Skeletal muscle tissue (tissue), 4 donors: ENCODE measurements around the gene NAV3. TPM values are rescaled to one million over a fixed set of nuclear protein-coding genes. Genes with fewer than 3 reads are reported as not detected.

Experiments
- H3K27ac ChIP-seq: one replicate; pipeline ENCODE4 v1.7.0; 2013; ENCODE audit warnings: mild to moderate bottlenecking, low read depth, low read length, inconsistent platforms
- H3K27me3 ChIP-seq, 3 donors: one replicate each; pipeline ENCODE4 v1.7.0; 2013; ENCODE audit warnings: low read length in 3 of 3; ENCODE audit not compliant: control insufficient read depth in 3 of 3, insufficient read depth in 3 of 3
- H3K36me3 ChIP-seq, 3 donors: one replicate each; pipeline ENCODE4 v1.7.0; 2013; ENCODE audit warnings: low read length in 3 of 3; ENCODE audit not compliant: control insufficient read depth in 3 of 3, insufficient read depth in 3 of 3
- H3K4me1 ChIP-seq, 3 donors: one replicate each; pipeline ENCODE4 v1.7.0; 2013; ENCODE audit warnings: low read length in 3 of 3, mild to moderate bottlenecking in 3 of 3; ENCODE audit not compliant: control insufficient read depth in 3 of 3, insufficient read depth in 3 of 3
- H3K4me3 ChIP-seq, 3 donors: one replicate each; pipeline ENCODE4 v1.7.0; 2013; ENCODE audit warnings: low read length in 3 of 3
- H3K9ac ChIP-seq, 3 donors: one replicate each; pipeline ENCODE4 v1.7.0; 2013; ENCODE audit warnings: low read length in 3 of 3, mild to moderate bottlenecking in 3 of 3, moderate library complexity in 2 of 3, low read depth in 1 of 3
- H3K9me3 ChIP-seq, 3 donors: one replicate each; pipeline ENCODE4 v1.7.0; 2013; ENCODE audit warnings: low read length in 3 of 3; ENCODE audit not compliant: control insufficient read depth in 3 of 3
- total RNA-seq: library from RNA; depleted of rRNA; stranded (reverse); fragments of >200 nt; gene quantifications from one replicate; pipeline ENCODE4 v1.2.3, GENCODE V29; 2014
- donor health status: Osteomylitis.

The NAV3 gene
- total RNA-seq, 1 donor from 2014 or later: 32.9 TPM

DNA sequence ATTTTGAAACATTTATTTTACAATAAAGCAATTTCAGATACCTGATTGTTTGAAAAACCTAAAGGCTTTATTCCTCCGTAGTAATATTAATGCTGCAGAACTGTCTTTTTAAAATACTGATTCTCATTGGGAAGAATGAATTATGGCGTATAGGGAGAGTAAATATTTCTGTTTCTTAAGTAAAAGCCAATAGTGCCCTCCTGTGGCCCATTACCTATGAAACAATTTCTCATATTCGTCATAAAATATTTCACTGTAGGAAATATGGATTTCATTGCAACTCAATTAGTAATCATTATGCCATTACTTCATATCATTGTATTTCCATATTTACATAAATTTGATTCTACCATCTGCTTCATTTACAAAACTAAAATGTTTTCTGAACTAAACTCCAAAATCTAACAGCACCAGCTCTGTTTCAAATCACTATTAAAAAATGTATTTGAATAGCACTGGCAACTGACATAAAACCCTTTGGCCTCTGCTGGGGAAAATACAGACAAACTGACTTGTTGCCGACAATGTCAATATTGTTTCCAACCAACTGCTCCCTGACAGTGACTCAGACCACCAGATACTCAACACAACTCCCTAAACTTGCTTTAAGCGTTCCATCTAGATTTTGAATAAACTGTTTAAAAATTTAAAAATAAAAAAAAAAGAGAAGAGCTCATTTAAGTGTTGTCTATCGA, 290.3 kb downstream of the NAV3 start:
- no peaks in the 10 kb centered on the region for H3K4me1 ChIP-seq
- no peak overlapping the region for H3K9ac ChIP-seq
- no peak overlapping the region for H3K4me3 ChIP-seq
- no peaks in the 10 kb centered on the region for H3K27me3 ChIP-seq
- H3K9me3 ChIP-seq: no peaks in the 10 kb centered on the region
- no peaks in the 10 kb centered on the region for H3K36me3 ChIP-seq
- no peak overlapping the region for H3K27ac ChIP-seq

- no peak overlapping the region for H3K9ac ChIP-seq
- no peaks in the 10 kb centered on the region for H3K4me1 ChIP-seq
- no peak overlapping the region for H3K27ac ChIP-seq
- no peak overlapping the region for H3K4me3 ChIP-seq
- no peaks in the 10 kb centered on the region for H3K36me3 ChIP-seq
- H3K27me3 ChIP-seq: no peaks in the 10 kb centered on the region
- no peaks in the 10 kb centered on the region for H3K9me3 ChIP-seq
Measured at GRCh38 chr12:78121969-78122610, 291.4 kb downstream of the NAV3 start.

- Histone ChIP-seq H3K9ac (no peak overlapping the region), H3K27me3 (no peaks in the 10 kb centered on the region), H3K9me3 (no peaks in the 10 kb centered on the region), H3K4me3 (no peak overlapping the region), H3K36me3 (no peaks in the 10 kb centered on the region), H3K27ac (no peak overlapping the region), H3K4me1 (no peaks in the 10 kb centered on the region)
Measured at GRCh38 chr12:78128211-78128610, 297.5 kb downstream of the NAV3 start.

DNA sequence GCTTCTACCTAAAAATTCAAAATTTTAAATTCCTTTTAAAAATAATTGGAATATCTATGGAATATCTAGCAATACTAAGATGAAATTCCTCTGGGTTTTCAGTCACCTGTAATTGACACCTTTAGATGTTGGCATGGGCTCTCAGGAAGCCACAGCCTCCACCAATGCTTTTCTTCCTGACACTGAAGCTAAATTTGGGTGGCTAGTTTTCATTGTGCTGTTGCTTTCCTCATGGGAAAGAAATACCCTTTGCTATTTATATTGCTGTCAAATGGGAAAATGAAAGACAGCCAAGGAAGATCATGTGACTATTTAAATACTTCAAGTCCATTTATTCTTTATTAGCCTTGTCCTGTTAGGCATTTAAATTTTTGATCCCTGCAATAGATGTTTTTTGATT, 313.0 kb downstream of the NAV3 start:
- Histone ChIP-seq H3K4me1 (no peaks in the 10 kb centered on the region), H3K27me3 (no peaks in the 10 kb centered on the region), H3K4me3 (no peak overlapping the region), H3K27ac (no peak overlapping the region), H3K36me3 (no peaks in the 10 kb centered on the region), H3K9ac (no peak overlapping the region), H3K9me3 (no peaks in the 10 kb centered on the region)

GRCh38 chr12:78145398-78145797, 314.7 kb downstream of the NAV3 start:
- H3K27me3 ChIP-seq: no peaks in the 10 kb centered on the region
- no peaks in the 10 kb centered on the region for H3K36me3 ChIP-seq
- H3K9me3 ChIP-seq: no peaks in the 10 kb centered on the region
- no peak overlapping the region for H3K9ac ChIP-seq
- H3K4me3 ChIP-seq: no peak overlapping the region
- no peak overlapping the region for H3K27ac ChIP-seq
- H3K4me1 ChIP-seq: no peaks in the 10 kb centered on the region

DNA sequence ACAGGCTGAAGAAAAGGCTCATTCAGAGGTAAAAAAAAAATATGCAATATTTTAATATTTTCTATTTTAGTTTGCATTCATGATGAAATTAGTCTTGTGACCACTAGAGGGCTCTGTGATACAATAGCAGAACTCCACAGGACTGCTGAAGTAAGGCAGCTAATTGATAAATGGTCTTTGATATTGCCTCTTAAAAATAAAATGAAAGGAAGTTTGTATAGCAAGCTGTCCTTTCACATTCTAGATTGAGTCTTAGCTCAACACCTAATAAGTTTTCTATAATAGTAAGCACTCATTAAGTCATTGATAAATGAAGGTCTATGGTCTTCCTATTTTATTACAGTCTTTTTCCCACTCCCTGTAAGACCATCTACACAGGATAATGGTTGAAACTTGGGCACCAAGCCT, 315.7 kb downstream of the NAV3 start:
- Histone ChIP-seq H3K4me3 (no peak overlapping the region), H3K9ac (no peak overlapping the region), H3K4me1 (no peaks in the 10 kb centered on the region), H3K9me3 (no peaks in the 10 kb centered on the region), H3K27ac (no peak overlapping the region), H3K27me3 (no peaks in the 10 kb centered on the region), H3K36me3 (no peaks in the 10 kb centered on the region)

DNA sequence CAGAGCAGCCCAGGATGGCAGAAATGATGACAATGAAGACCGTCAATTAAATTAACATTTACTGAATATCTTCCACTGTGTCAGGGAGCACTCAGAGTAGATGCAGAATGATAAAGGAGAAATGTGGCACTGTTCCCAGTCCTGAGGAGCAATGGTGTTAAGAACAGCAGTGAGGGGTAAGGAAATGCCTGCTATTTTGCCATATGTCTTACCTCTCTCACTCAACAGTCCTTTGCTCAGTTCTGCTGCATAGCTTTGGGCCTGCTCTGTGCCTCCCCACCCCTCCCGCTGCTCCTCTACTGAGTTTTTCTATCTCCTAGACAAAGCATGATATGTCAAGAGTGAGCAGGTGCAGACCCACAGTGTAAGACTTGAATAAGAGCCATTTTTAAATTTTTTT, 318.8 kb downstream of the NAV3 start:
- H3K36me3 ChIP-seq: no peaks in the 10 kb centered on the region
- no peak overlapping the region for H3K9ac ChIP-seq
- no peaks in the 10 kb centered on the region for H3K9me3 ChIP-seq
- no peaks in the 10 kb centered on the region for H3K27me3 ChIP-seq
- no peaks in the 10 kb centered on the region for H3K4me1 ChIP-seq
- H3K4me3 ChIP-seq: no peak overlapping the region
- H3K27ac ChIP-seq: no peak overlapping the region

GRCh38 chr12:78155546-78155945, 324.9 kb downstream of the NAV3 start:
- no peaks in the 10 kb centered on the region for H3K27me3 ChIP-seq
- no peak overlapping the region for H3K4me3 ChIP-seq
- no peak overlapping the region for H3K9ac ChIP-seq
- H3K4me1 ChIP-seq: no peaks in the 10 kb centered on the region
- H3K9me3 ChIP-seq: no peaks in the 10 kb centered on the region
- H3K27ac ChIP-seq: no peak overlapping the region
- no peaks in the 10 kb centered on the region for H3K36me3 ChIP-seq

DNA sequence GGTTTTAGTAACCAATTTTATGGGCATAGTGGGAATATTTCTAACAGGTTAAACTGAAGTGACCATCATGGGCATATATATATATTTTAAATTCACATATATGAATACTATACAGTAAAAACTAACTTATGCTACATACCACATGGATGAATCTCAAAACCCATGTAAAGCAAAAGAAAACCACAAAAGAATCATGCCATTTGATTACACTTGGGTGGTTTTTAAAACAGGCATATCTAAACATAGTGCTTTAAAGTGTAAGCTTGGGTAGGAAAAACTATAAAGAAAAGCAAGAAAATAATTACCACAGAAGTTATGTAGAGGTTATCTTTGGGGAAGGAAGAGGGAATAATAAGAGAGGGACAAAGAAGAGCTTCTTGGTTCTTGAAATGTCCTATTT, 326.1 kb downstream of the NAV3 start:
- Histone ChIP-seq H3K4me3 (no peak overlapping the region), H3K9me3 (no peaks in the 10 kb centered on the region), H3K4me1 (no peaks in the 10 kb centered on the region), H3K36me3 (no peaks in the 10 kb centered on the region), H3K27ac (no peak overlapping the region), H3K27me3 (no peaks in the 10 kb centered on the region), H3K9ac (no peak overlapping the region)

GRCh38 chr12:78157199-78157598, 326.5 kb downstream of the NAV3 start:
- no peak overlapping the region for H3K9ac ChIP-seq
- no peaks in the 10 kb centered on the region for H3K4me1 ChIP-seq
- no peak overlapping the region for H3K27ac ChIP-seq
- no peak overlapping the region for H3K4me3 ChIP-seq
- H3K9me3 ChIP-seq: no peaks in the 10 kb centered on the region
- no peaks in the 10 kb centered on the region for H3K27me3 ChIP-seq
- H3K36me3 ChIP-seq: no peaks in the 10 kb centered on the region
